ENCODE measurements around the gene RUSF1.
"Not testable (repeated sequence)": the region's sequence is repeated elsewhere in the genome, so short reads cannot be mapped to it uniquely, and the experiment has no call there.

Gene RUSF1

GRCh38 chr16:31445931-31446330, 62.3 kb downstream of the RUSF1 start:
- DNase-seq = not testable (repeated sequence)

- DNase-seq = no peak
Measured at GRCh38 chr16:31441956-31442355, 66.2 kb downstream of the RUSF1 start.

GRCh38 chr16:31440516-31441184, 67.5 kb downstream of the RUSF1 start:
- no peak for DNase-seq

- DNase-seq = no peak
Measured at GRCh38 chr16:31439519-31439918, 68.7 kb downstream of the RUSF1 start.
